ENCODE data around the gene IZUMO2. TPM values are rescaled to one million over a fixed set of nuclear protein-coding genes. Genes with fewer than 3 reads are reported as not detected.

The IZUMO2 gene
- total RNA-seq, 1 experiment from 2014 or later, result not detected

DNA sequence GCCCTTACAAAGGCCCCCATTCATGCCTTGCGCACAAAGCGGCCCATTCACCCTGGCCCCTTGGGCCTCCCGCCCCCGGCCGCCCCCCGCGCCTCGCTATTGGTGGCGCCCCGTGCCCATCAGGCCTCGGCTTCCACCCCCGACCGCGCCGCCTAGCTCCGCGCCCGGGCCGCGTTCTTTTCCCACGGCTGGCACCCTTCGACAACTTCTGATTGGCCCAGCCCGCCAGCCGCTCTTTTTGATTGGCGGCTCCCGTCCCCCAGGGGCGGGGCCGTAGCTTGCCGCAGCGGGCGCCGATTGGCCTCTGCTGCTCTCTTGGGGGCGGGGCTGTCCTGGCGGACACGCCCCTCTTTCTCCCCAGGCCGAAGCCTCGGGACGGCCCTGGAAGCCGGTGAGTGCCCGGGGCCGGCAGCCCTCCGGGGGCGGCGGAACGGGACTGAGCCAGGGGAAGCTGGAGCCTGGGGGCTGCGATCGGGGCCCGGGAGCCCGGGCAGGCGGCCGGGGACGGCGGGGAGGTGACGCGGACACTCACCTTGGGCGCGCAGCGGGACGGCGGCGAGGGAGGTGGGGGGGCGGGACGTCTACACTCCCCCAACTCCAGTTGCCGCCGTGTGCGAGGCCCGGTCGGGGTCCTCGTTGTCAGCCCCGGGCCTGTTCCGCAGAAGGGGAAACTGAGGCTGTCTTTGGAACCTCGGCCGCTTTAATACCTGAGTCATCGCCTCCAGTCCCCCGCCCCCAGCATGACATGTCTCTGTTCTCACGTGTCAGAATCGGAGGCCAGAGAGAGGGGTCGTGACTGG is 40.4 kb upstream of the IZUMO2 start, which contains the start of gene MYH14:
Gene MYH14, plus strand, starts transcription at position 342 of the 800 bp plus-strand sequence. CDS start 6,744 bp downstream, outside the sequence.
- peak within 1 kb of the TSS; percentile 97 for H3K4me3 Mint-ChIP-seq (ENCODE audit: low read depth, unreplicated experiment)
- peak; percentile 99 for DNase-seq

DNA sequence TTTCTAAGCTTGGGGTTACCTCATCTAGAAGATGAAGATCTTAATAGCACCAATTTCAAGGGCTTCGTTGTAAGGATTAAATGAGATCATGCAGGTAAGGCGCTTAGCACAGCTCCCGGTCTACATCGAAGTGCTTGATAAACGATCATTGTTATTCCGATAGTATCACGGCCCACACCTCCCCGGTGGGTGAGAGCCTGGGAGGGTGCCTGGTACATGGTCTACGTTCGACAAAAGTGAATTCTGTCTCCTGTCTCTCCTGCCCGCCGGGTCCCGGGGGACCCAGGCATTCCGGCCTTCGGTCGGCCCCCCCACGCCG is 39.8 kb upstream of the IZUMO2 start:
- TSS peak; percentile 50 for BruUV-seq (replicated peaks)
- H3K27me3 Mint-ChIP-seq (ENCODE audit: unreplicated experiment), result no peaks in the 10 kb centered on the region
- DNase-seq, result no peak
- CTCF ChIA-PET, result interaction anchor here (0.5 to 1.5 kb wide), 7 partner anchors 12 to 177 kb away, joined by 3 to 15 read pairs (median 4); partner anchors contain the start of gene ZNF473
- TF ChIP-seq, protein P1, sequence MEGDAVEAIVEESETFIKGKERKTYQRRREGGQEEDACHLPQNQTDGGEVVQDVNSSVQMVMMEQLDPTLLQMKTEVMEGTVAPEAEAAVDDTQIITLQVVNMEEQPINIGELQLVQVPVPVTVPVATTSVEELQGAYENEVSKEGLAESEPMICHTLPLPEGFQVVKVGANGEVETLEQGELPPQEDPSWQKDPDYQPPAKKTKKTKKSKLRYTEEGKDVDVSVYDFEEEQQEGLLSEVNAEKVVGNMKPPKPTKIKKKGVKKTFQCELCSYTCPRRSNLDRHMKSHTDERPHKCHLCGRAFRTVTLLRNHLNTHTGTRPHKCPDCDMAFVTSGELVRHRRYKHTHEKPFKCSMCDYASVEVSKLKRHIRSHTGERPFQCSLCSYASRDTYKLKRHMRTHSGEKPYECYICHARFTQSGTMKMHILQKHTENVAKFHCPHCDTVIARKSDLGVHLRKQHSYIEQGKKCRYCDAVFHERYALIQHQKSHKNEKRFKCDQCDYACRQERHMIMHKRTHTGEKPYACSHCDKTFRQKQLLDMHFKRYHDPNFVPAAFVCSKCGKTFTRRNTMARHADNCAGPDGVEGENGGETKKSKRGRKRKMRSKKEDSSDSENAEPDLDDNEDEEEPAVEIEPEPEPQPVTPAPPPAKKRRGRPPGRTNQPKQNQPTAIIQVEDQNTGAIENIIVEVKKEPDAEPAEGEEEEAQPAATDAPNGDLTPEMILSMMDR (IDR thresholded peaks at IDR 0.05; ENCODE audit: unreplicated experiment), result no peak
- H3K4me1 Mint-ChIP-seq (ENCODE audit: low read depth, unreplicated experiment), result peaks cover 50% of the 10 kb centered on the region
- H3K9me3 Mint-ChIP-seq (ENCODE audit: low read depth, unreplicated experiment), result no peaks in the 10 kb centered on the region
- H3K4me3 Mint-ChIP-seq (ENCODE audit: low read depth, unreplicated experiment), result peak overlapping the region; percentile 97
- peaks cover 44% of the 10 kb centered on the region for H3K36me3 Mint-ChIP-seq (ENCODE audit: insufficient read depth, unreplicated experiment)
- H3K27ac Mint-ChIP-seq (ENCODE audit: unreplicated experiment), result no peak overlapping the region
- intact Hi-C loops (cut with micrococcal nuclease; ENCODE audit: unreplicated experiment), result loop anchor here (2.0 kb wide), 1 partner anchor 14 kb away; no protein-coding TSS in a partner anchor

More for the DNA sequence above, 40.4 kb upstream of the IZUMO2 start, which contains the start of gene MYH14:
- peaks cover 50% of the 10 kb centered on the region for H3K4me1 Mint-ChIP-seq (ENCODE audit: low read depth, unreplicated experiment)
- H3K27ac Mint-ChIP-seq (ENCODE audit: unreplicated experiment), result peak within 1 kb of the TSS; percentile 98
- intact Hi-C loops (cut with micrococcal nuclease; ENCODE audit: unreplicated experiment), result loop anchor here (2.0 kb wide), 1 partner anchor 15 kb away; no protein-coding TSS in a partner anchor
- H3K9me3 Mint-ChIP-seq (ENCODE audit: low read depth, unreplicated experiment), result no peaks in the 10 kb centered on the region
- H3K27me3 Mint-ChIP-seq (ENCODE audit: unreplicated experiment), result no peaks in the 10 kb centered on the region
- H3K36me3 Mint-ChIP-seq (ENCODE audit: insufficient read depth, unreplicated experiment), result peaks cover 49% of the 10 kb centered on the region
- TF ChIP-seq, protein P1 (IDR thresholded peaks at IDR 0.05; ENCODE audit: unreplicated experiment), result no peak
- CTCF ChIA-PET, result interaction anchor here (0.6 to 1.5 kb wide), 7 partner anchors 12 to 178 kb away, joined by 3 to 15 read pairs (median 3); partner anchors contain the start of gene ZNF473
- no TSS peak for BruUV-seq (replicated peaks)

DNA sequence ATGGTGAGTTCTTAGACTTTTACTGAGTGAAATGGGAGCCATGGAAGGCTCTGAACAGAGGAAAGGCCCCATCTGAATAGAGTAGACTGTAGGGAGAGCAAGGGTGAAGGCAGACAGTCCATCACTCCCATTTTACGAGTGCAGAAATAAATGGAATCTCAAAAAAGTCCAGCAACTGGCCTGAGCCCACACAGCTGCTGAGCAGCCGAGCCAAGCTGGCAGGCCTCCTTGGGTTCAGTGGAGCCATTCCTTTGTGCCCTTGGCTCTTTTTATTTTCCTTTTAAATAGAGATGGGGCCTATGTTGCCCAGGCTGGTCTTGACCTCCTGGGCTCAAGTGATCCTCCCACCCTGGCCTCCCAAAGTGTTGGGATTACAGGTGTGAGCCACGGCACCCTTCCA is 39.3 kb upstream of the IZUMO2 start:
- no peaks in the 10 kb centered on the region for H3K9me3 Mint-ChIP-seq (ENCODE audit: low read depth, unreplicated experiment)

DNA sequence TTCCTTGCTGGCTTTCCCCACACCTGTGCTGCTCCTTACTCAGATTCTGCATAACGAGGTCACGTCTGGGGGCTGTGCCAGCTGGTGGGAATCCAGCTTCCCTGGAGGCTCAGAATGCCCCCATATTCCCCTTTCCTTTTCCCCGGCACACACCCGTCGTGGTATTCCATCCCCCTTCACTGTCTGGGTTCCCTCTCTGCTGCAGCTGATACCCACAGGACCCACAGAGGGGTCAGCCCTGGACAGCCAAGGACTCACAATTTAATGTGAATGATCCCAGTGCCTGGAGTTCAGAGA is 36.1 kb upstream of the IZUMO2 start:
- Mint-ChIP-seq H3K36me3 (ENCODE audit: insufficient read depth, unreplicated experiment) (peaks cover 12% of the 10 kb centered on the region), H3K4me3 (ENCODE audit: low read depth, unreplicated experiment) (no peak overlapping the region), H3K27ac (ENCODE audit: unreplicated experiment) (no peak overlapping the region), H3K4me1 (ENCODE audit: low read depth, unreplicated experiment) (peaks cover 29% of the 10 kb centered on the region), H3K9me3 (ENCODE audit: low read depth, unreplicated experiment) (peaks cover 5% of the 10 kb centered on the region), H3K27me3 (ENCODE audit: unreplicated experiment) (peaks cover 28% of the 10 kb centered on the region)
- no TSS peak for BruUV-seq (replicated peaks)
- intact Hi-C loops (cut with micrococcal nuclease; ENCODE audit: unreplicated experiment), result no loop called here
- no peak for DNase-seq
- CTCF ChIA-PET, result interaction anchor here (0.6 to 1.6 kb wide), 2 partner anchors 16 to 41 kb away, joined by 6 read pairs; no protein-coding TSS in a partner anchor
- TF ChIP-seq, protein P1 (IDR thresholded peaks at IDR 0.05; ENCODE audit: unreplicated experiment), result no peak

More for the DNA sequence above, 39.3 kb upstream of the IZUMO2 start:
- DNase-seq, result no peak
- peak overlapping the region; percentile 10 for H3K27ac Mint-ChIP-seq (ENCODE audit: unreplicated experiment)
- peaks cover 53% of the 10 kb centered on the region for H3K4me1 Mint-ChIP-seq (ENCODE audit: low read depth, unreplicated experiment)
- TF ChIP-seq, protein P1 (IDR thresholded peaks at IDR 0.05; ENCODE audit: unreplicated experiment), result no peak
- BruUV-seq (replicated peaks), result no TSS peak
- peak overlapping the region; percentile 33 for H3K4me3 Mint-ChIP-seq (ENCODE audit: low read depth, unreplicated experiment)
- peaks cover 44% of the 10 kb centered on the region for H3K36me3 Mint-ChIP-seq (ENCODE audit: insufficient read depth, unreplicated experiment)
- CTCF ChIA-PET, result interaction anchor here (0.5 to 1.5 kb wide), 4 partner anchors 12 to 123 kb away, joined by 3 to 15 read pairs (median 5); no protein-coding TSS in a partner anchor
- intact Hi-C loops (cut with micrococcal nuclease; ENCODE audit: unreplicated experiment), result loop anchor here (2.0 kb wide), 1 partner anchor 14 kb away; no protein-coding TSS in a partner anchor
- H3K27me3 Mint-ChIP-seq (ENCODE audit: unreplicated experiment), result peaks cover 3% of the 10 kb centered on the region
